Epithelial cell of esophagus (primary cell): Measurements from ENCODE around the gene SYMPK.

Source experiments
- DNase-seq: peaks from one replicate; pipeline ENCODE4 v3.0.0; 2010; ENCODE audit warnings: low read depth
- H3K4me3 ChIP-seq: 2 replicates; pipeline ENCODE4 v1.5.1; 2011; ENCODE audit warnings: mild to moderate bottlenecking, low read length, control low read depth
- TF ChIP-seq, protein P1 (sequence below): IDR thresholded peaks from 2 replicates; pipeline ENCODE4 v1.5.1; 2011; ENCODE audit warnings: low read depth, mild to moderate bottlenecking, low read length, control low read depth, inconsistent platforms; ENCODE audit not compliant: insufficient read depth; ENCODE audit errors: missing control alignments

The SYMPK gene

DNA sequence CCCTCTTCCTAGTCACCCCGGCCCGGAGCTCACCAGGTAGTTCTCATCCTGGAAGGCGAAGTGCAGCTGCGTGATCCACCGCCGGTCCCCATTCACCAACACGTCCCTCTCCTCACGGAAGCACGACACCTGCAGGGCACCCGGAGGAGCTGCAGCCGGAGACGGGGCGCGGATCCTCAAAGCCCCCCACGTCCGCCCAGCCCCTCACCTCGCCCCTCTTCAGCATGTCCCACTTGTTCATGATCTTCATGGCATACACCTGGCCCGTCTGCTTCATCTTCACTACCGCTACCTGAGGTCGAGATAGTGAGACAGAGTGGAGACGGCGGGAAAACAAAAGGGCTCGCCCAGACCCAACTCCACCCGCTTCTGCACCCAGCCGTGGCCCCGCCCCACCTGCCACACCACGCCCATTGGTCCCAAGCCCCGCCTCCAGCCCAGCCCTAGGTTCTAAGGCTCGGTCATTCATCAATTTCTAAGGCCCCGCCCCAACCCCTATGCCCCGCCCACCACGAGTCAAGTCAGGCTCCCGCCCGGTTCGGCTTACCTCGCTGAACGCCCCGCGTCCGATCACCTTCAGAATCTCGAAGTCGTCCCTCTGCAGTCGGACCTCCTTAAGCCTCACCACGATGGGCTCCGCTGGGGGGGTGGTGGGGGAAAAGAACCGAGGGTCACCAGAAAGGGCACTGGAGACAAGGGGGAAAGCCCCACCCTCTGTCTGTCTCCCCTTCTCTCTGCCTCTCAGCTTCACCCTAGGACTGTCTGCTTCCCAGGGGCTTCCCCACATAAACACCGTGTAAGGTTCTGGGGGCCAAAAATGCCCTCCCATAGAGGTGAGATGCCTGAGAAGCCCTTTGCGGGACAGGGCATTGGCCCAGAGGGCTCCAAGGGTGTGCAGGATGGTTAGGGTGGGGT lies 83.5 kb downstream of the SYMPK start:
- DNase-seq = peak; percentile 96
- H3K4me3 ChIP-seq = peak overlapping the region; percentile 32
- TF ChIP-seq, protein P1, sequence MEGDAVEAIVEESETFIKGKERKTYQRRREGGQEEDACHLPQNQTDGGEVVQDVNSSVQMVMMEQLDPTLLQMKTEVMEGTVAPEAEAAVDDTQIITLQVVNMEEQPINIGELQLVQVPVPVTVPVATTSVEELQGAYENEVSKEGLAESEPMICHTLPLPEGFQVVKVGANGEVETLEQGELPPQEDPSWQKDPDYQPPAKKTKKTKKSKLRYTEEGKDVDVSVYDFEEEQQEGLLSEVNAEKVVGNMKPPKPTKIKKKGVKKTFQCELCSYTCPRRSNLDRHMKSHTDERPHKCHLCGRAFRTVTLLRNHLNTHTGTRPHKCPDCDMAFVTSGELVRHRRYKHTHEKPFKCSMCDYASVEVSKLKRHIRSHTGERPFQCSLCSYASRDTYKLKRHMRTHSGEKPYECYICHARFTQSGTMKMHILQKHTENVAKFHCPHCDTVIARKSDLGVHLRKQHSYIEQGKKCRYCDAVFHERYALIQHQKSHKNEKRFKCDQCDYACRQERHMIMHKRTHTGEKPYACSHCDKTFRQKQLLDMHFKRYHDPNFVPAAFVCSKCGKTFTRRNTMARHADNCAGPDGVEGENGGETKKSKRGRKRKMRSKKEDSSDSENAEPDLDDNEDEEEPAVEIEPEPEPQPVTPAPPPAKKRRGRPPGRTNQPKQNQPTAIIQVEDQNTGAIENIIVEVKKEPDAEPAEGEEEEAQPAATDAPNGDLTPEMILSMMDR = peak; percentile 81

DNA sequence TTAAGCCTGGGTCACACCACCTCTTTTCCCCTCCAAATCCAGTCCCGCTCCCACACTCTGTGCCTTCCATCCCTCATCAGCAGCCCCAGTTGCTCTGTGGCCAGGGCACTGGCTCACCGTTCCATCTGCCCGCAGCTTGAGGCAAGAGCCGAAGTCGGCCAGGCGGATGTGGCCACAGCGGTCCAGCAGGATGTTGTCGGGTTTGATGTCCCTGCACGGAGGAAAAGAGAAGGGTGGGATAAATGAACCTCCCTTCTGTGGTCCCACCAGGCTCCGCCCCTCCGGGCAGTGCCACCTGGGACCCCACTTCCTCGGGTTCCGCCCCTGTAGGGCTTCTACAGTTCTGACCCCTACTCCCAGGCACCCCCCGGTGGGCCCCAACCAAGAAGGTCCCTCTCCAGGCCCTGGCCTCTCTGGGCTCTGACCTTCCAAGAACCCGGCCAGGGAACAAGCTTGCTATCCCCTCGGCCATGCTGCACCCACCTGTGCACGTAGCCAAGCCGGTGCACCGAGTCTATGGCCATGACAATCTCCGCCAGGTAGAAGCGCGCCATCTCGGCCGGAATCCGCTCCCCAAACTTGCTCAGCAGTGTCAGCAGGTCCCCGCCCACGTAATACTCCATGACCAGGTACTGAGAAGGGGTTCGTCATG lies 84.8 kb downstream of the SYMPK start:
- no peak for DNase-seq
- TF ChIP-seq, protein P1 = no peak
- no peak overlapping the region for H3K4me3 ChIP-seq

DNA sequence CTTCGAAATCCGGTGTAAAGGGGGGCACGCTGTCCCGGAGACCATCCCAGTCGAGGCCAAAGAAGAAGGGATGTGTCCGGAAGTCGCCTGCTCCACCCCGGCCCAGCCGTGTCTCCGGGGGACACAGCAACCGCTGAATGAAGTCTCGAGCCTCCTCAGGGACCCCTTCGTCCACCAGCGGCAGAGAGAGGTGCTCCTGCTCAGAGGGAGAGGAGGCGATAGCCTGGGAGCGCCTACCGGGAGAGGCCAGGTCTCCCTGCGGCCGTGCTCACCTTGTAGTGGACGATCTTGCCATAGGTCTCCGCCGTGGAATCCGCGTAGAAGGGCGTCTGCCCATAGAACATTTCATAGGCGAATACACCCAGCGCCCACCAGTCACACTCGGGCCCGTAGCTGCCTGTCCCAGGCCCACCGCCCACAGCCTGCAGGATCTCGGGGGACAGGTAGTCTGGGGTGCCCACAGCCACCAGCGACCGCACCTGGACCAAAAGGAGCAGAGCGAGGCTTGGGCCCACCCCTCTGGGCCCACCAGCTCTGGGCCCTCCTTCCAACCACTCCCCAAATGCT lies 85.5 kb downstream of the SYMPK start:
- H3K4me3 ChIP-seq = no peak overlapping the region
- TF ChIP-seq, protein P1 = no peak
- no peak for DNase-seq

DNA sequence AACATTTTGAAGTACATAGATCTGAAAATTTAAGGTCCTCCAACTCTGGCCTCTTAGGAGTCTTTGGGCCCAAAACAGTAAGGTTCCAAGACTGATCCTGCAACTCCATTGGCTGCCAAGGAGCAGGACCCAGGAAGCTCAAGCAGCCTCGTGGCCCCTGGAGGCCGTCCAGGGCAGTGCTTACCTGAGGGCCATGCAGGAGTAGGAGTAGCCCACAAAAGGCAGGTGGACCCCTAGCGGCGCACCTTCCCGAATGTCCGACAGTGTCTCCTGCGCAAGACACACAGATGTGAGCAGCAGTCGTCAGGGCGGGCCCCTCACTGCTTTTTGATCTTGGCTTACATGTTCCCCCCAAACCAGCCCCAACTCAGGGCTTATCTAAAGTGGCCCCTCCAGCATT lies 88.2 kb downstream of the SYMPK start:
- no peak overlapping the region for H3K4me3 ChIP-seq
- no peak for DNase-seq
- TF ChIP-seq, protein P1 = peak; percentile 16

DNA sequence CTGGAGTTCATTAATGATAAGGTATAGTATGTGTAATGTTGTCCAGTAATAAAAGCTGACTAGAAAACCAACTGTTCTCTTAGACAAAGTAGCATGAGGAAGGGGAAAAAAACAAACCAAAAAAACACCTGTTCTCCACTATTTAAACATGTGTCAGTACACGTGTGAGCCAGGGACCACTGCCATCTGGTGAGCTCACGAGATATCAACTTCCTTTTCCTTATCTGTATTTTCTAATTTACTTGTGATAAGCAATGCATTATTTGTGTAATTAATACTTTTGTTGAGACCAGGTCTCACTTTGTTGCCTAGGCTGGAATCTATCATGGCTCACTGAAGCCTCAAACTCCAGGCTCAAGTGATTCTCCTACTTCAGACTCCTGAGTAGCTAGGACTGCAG lies 89.6 kb downstream of the SYMPK start:
- TF ChIP-seq, protein P1 = no peak
- DNase-seq = no peak
- H3K4me3 ChIP-seq = no peak overlapping the region

DNA sequence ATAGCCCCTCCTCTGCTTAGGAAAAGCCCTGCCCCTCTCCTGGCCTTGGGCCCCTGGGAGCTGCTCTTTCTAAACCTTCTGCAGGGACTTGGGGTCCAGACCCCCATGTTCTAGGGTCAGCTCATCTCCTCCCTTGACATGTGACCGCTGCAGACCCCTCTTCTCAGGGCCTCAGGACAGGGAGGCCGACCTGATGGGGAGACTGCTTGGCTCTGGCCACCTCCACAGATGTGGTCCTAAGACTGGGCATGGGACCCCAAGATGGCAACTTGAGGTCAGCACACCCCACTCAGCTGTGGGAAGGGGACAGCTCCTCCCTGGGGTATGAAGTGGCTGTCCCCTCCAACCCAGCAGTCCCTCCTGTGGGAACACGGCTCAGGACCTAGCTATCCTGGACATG lies 90.0 kb downstream of the SYMPK start:
- no peak for DNase-seq
- TF ChIP-seq, protein P1 = no peak
- no peak overlapping the region for H3K4me3 ChIP-seq
